ENCODE measurements around the gene ATPAF2.

Gene ATPAF2

GRCh38 chr17:17983776-17984175 is 55.2 kb downstream of the ATPAF2 start:
- Histone ChIP-seq H3K9me3 (ENCODE audit: control insufficient read depth, insufficient read depth, low read length) (no peaks in the 10 kb centered on the region), H3K79me2 (ENCODE audit: control insufficient read depth, low read length) (no peaks in the 10 kb centered on the region), H3K27ac (ENCODE audit: low read depth, low read length) (no peak overlapping the region), H4K20me1 (ENCODE audit: control insufficient read depth, insufficient read depth, low read depth, low read length) (no peaks in the 10 kb centered on the region), H3K27me3 (ENCODE audit: control insufficient read depth, low read length) (no peaks in the 10 kb centered on the region; the same call in 1 of the 2 replicates), H3K36me3 (ENCODE audit: control insufficient read depth, low read length) (no peaks in the 10 kb centered on the region), H3F3A (ENCODE audit: control insufficient read depth, insufficient read depth) (no peaks in the 10 kb centered on the region), H3K4me3 (ENCODE audit: low read length) (no peak overlapping the region), H3K4me2 (ENCODE audit: low read length) (no peak overlapping the region), H3K9me2 (replicated peaks; ENCODE audit: control insufficient read depth, low read length) (no peaks in the 10 kb centered on the region), H3K4me1 (ENCODE audit: control insufficient read depth, low read length) (no peaks in the 10 kb centered on the region)
- TF ChIP-seq EZH2phosphoT487 (IDR thresholded peaks at IDR 0.05; ENCODE audit: borderline replicate concordance, low read length) (no peak), CTCF (IDR thresholded peaks at IDR 0.05; ENCODE audit: low read depth, low read length, poor library complexity, severe bottlenecking) (no peak)

DNA sequence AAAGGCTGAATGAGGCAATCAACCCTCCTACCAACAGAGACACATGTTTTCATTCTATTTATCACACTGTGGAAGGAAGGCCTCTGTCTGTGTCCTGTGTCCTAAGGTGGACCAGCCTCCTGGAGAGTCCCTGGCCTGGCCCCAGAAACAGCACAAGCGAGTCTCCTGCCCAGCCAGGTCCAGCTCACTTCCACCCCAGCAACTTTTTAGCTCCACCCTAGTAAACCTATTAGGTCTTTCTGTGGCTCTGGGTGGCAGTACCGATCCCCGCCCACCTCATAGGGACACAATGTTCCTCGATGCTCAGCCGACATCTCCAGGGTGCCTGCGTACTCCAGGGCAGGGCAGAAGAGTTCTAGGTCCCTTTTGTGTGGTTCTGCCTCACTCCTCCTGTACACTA is 55.6 kb downstream of the ATPAF2 start:
- Histone ChIP-seq H3K27me3 (ENCODE audit: control insufficient read depth, low read length) (no peaks in the 10 kb centered on the region; the same call in 1 of the 2 replicates), H4K20me1 (ENCODE audit: control insufficient read depth, insufficient read depth, low read depth, low read length) (no peaks in the 10 kb centered on the region), H3K79me2 (ENCODE audit: control insufficient read depth, low read length) (no peaks in the 10 kb centered on the region)

GRCh38 chr17:17982801-17983200 is 56.2 kb downstream of the ATPAF2 start:
- TF ChIP-seq EZH2phosphoT487 (IDR thresholded peaks at IDR 0.05; ENCODE audit: borderline replicate concordance, low read length) (no peak), CTCF (IDR thresholded peaks at IDR 0.05; ENCODE audit: low read depth, low read length, poor library complexity, severe bottlenecking) (no peak)
- Histone ChIP-seq H4K20me1 (ENCODE audit: control insufficient read depth, insufficient read depth, low read depth, low read length) (no peaks in the 10 kb centered on the region), H3K36me3 (ENCODE audit: control insufficient read depth, low read length) (no peaks in the 10 kb centered on the region), H3K4me3 (ENCODE audit: low read length) (no peak overlapping the region), H3K79me2 (ENCODE audit: control insufficient read depth, low read length) (no peaks in the 10 kb centered on the region), H3K9me2 (replicated peaks; ENCODE audit: control insufficient read depth, low read length) (no peaks in the 10 kb centered on the region), H3K27me3 (ENCODE audit: control insufficient read depth, low read length) (no peaks in the 10 kb centered on the region; the same call in 1 of the 2 replicates), H3K27ac (ENCODE audit: low read depth, low read length) (no peak overlapping the region), H3K9me3 (ENCODE audit: control insufficient read depth, insufficient read depth, low read length) (no peaks in the 10 kb centered on the region), H3K4me1 (ENCODE audit: control insufficient read depth, low read length) (no peaks in the 10 kb centered on the region), H3K4me2 (ENCODE audit: low read length) (no peak overlapping the region), H3F3A (ENCODE audit: control insufficient read depth, insufficient read depth) (no peaks in the 10 kb centered on the region)

More for the DNA sequence above, 55.6 kb downstream of the ATPAF2 start:
- TF ChIP-seq CTCF (IDR thresholded peaks at IDR 0.05; ENCODE audit: low read depth, low read length, poor library complexity, severe bottlenecking) (no peak), EZH2phosphoT487 (IDR thresholded peaks at IDR 0.05; ENCODE audit: borderline replicate concordance, low read length) (no peak)
- no peak overlapping the region for H3K4me3 ChIP-seq (ENCODE audit: low read length)
- no peaks in the 10 kb centered on the region for H3K9me2 ChIP-seq (replicated peaks; ENCODE audit: control insufficient read depth, low read length)
- no peak overlapping the region for H3K27ac ChIP-seq (ENCODE audit: low read depth, low read length)
- no peaks in the 10 kb centered on the region for H3K9me3 ChIP-seq (ENCODE audit: control insufficient read depth, insufficient read depth, low read length)
- H3K4me2 ChIP-seq (ENCODE audit: low read length): no peak overlapping the region
- no peaks in the 10 kb centered on the region for H3F3A ChIP-seq (ENCODE audit: control insufficient read depth, insufficient read depth)
- no peaks in the 10 kb centered on the region for H3K4me1 ChIP-seq (ENCODE audit: control insufficient read depth, low read length)
- H3K36me3 ChIP-seq (ENCODE audit: control insufficient read depth, low read length): no peaks in the 10 kb centered on the region
